Upper lobe of left lung (tissue), 4 donors: ENCODE measurements around the gene MTCL1.

Experiments
- CTCF ChIP-seq, 6 experiments: fragments of 450-650 bp in 4 of 6; fragments of 200-600 bp in 2 of 6; sonication (generic) in 2 of 6; IDR thresholded peaks; one replicate each; pipeline ENCODE4 v1.5.1; 2016 to 2019; ENCODE audit warnings: antibody characterized with exemption in 6 of 6
- POLR2A ChIP-seq, 4 donors: fragments of 450-650 bp; IDR thresholded peaks; one replicate each; pipeline ENCODE4 v1.5.1; 2016 to 2017; ENCODE audit warnings: antibody characterized with exemption in 4 of 4, mild to moderate bottlenecking in 2 of 4

- TF ChIP-seq CTCF (IDR thresholded peaks at IDR 0.05) (no peak), POLR2A (IDR thresholded peaks at IDR 0.05) (no peak)
These were observed 95.5 kb downstream of the MTCL1 start for GRCh38 chr18:8800876-8801262.
